ENCODE results near the gene TLL2. TPM values are rescaled to one million over a fixed set of nuclear protein-coding genes. Genes with fewer than 3 reads are reported as not detected.
A peak's percentile ranks its signal among the peaks of the same experiment; 100 is the strongest.

TLL2 gene
- total RNA-seq, 2 experiments from 2014 or later: 0.05 TPM; not detected in 1

- Mint-ChIP-seq H3K4me1 (ENCODE audit: low read depth) (no peaks in the 10 kb centered on the region), H3K4me3 (no peak overlapping the region), H3K36me3 (no peaks in the 10 kb centered on the region), H3K27ac (no peak overlapping the region), H3K27me3 (peaks cover 19% of the 10 kb centered on the region), H3K9me3 (no peaks in the 10 kb centered on the region)
- intact Hi-C loops (cut with micrococcal nuclease): no loop called here
- DNase-seq: no peak
- ChIA-PET CTCF (interaction anchor here (0.6 to 0.7 kb wide), 2 partner anchors 14 to 18 kb away, joined by 3 to 4 read pairs; no protein-coding TSS in a partner anchor), POLR2A (no interaction called here)
These were observed 161.1 kb downstream of the TLL2 start for GRCh38 chr10:96352582-96352981.

GRCh38 chr10:96352027-96352426, 161.7 kb downstream of the TLL2 start:
- DNase-seq: no peak
- POLR2A ChIA-PET: no interaction called here
- CTCF ChIA-PET: interaction anchor here (0.6 to 0.7 kb wide), 2 partner anchors 14 to 19 kb away, joined by 3 to 4 read pairs; no protein-coding TSS in a partner anchor
- intact Hi-C loops (cut with micrococcal nuclease): no loop called here
- Mint-ChIP-seq H3K4me3 (no peak overlapping the region), H3K4me1 (ENCODE audit: low read depth) (no peaks in the 10 kb centered on the region), H3K27ac (no peak overlapping the region), H3K27me3 (peaks cover 21% of the 10 kb centered on the region), H3K9me3 (no peaks in the 10 kb centered on the region), H3K36me3 (no peaks in the 10 kb centered on the region)

DNA sequence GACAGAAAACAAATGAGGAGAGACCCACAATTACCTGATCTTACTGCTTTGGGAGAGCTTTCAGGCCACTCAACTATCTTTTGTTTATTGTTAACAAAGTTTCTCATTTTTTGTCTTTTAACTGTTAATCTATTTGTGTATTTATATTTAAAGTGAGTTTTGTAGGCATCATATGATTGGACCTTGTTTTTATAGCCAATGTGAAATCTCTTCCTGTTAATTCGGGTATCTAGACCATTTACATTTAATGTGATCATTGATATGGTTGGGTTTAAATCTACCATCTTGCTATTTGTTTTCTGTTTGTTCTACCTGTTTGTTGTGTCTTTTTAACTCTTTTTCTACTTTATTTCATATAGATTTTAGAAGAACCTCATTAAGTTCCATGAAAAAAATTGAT, 167.4 kb downstream of the TLL2 start:
- no peak overlapping the region for H3K27ac Mint-ChIP-seq
- ChIA-PET POLR2A (no interaction called here), CTCF (no interaction called here)

GRCh38 chr10:96345222-96345621, 168.5 kb downstream of the TLL2 start:
- ChIA-PET CTCF (no interaction called here), POLR2A (no interaction called here)
- H3K27ac Mint-ChIP-seq: no peak overlapping the region
- peaks cover 7% of the 10 kb centered on the region for H3K4me1 Mint-ChIP-seq (ENCODE audit: low read depth)
- DNase-seq: no peak
- intact Hi-C loops (cut with micrococcal nuclease): no loop called here
- H3K27me3 Mint-ChIP-seq: peaks cover 25% of the 10 kb centered on the region
- peaks cover 8% of the 10 kb centered on the region for H3K9me3 Mint-ChIP-seq
- peaks cover 5% of the 10 kb centered on the region for H3K36me3 Mint-ChIP-seq
- no peak overlapping the region for H3K4me3 Mint-ChIP-seq

More for the DNA sequence above, 167.4 kb downstream of the TLL2 start:
- Mint-ChIP-seq H3K9me3 (peaks cover 8% of the 10 kb centered on the region), H3K4me3 (no peak overlapping the region), H3K27me3 (peaks cover 27% of the 10 kb centered on the region), H3K36me3 (peaks cover 5% of the 10 kb centered on the region), H3K4me1 (ENCODE audit: low read depth) (peaks cover 6% of the 10 kb centered on the region)
- no peak for DNase-seq
- intact Hi-C loops (cut with micrococcal nuclease): no loop called here

GRCh38 chr10:96344178-96344577, 169.5 kb downstream of the TLL2 start:
- Mint-ChIP-seq H3K4me3 (no peak overlapping the region), H3K27ac (no peak overlapping the region), H3K36me3 (peaks cover 5% of the 10 kb centered on the region), H3K27me3 (peaks cover 23% of the 10 kb centered on the region), H3K4me1 (ENCODE audit: low read depth) (peaks cover 7% of the 10 kb centered on the region), H3K9me3 (peaks cover 8% of the 10 kb centered on the region)
- DNase-seq: no peak
- POLR2A ChIA-PET: no interaction called here
- CTCF ChIA-PET: no interaction called here
- intact Hi-C loops (cut with micrococcal nuclease): loop anchor here (5.0 kb wide), 2 partner anchors 212 to 437 kb away; partner anchors contain the start of genes CC2D2B and ZNF518A

- POLR2A ChIA-PET: no interaction called here
- Mint-ChIP-seq H3K36me3 (peaks cover 5% of the 10 kb centered on the region), H3K4me1 (ENCODE audit: low read depth) (peaks cover 7% of the 10 kb centered on the region), H3K27me3 (peaks cover 17% of the 10 kb centered on the region), H3K27ac (no peak overlapping the region), H3K9me3 (peaks cover 8% of the 10 kb centered on the region), H3K4me3 (no peak overlapping the region)
- CTCF ChIA-PET: no interaction called here
- DNase-seq: no peak
- intact Hi-C loops (cut with micrococcal nuclease): loop anchor here (5.0 kb wide), 2 partner anchors 210 to 435 kb away; partner anchors contain the start of genes CC2D2B and ZNF518A
These were observed 171.3 kb downstream of the TLL2 start for GRCh38 chr10:96342402-96342801.

GRCh38 chr10:96341219-96342182, 172.2 kb downstream of the TLL2 start:
- Mint-ChIP-seq H3K27ac (no peak overlapping the region), H3K4me1 (ENCODE audit: low read depth) (peaks cover 7% of the 10 kb centered on the region), H3K27me3 (peaks cover 14% of the 10 kb centered on the region), H3K36me3 (peaks cover 5% of the 10 kb centered on the region), H3K4me3 (no peak overlapping the region), H3K9me3 (peaks cover 8% of the 10 kb centered on the region)
- intact Hi-C loops (cut with micrococcal nuclease): loop anchor here (1.0 to 5.0 kb wide), 5 partner anchors 113 to 434 kb away; partner anchors contain the start of genes CC2D2B and ZNF518A
- peak; percentile 26 for DNase-seq
- CTCF ChIA-PET: interaction anchor here (0.9 to 4.7 kb wide), 10 partner anchors 10 to 325 kb away, joined by 3 to 30 read pairs (median 4); no protein-coding TSS in a partner anchor
- POLR2A ChIA-PET: interaction anchor here (0.6 to 0.7 kb wide), 2 partner anchors 491 to 1750 kb away, joined by 3 to 4 read pairs; no protein-coding TSS in a partner anchor

- CTCF ChIA-PET: interaction anchor here (0.6 to 4.7 kb wide), 14 partner anchors 9 to 324 kb away, joined by 3 to 30 read pairs (median 4); no protein-coding TSS in a partner anchor
- Mint-ChIP-seq H3K36me3 (no peaks in the 10 kb centered on the region), H3K27me3 (peaks cover 11% of the 10 kb centered on the region), H3K27ac (no peak overlapping the region), H3K9me3 (no peaks in the 10 kb centered on the region), H3K4me1 (ENCODE audit: low read depth) (peaks cover 7% of the 10 kb centered on the region), H3K4me3 (no peak overlapping the region)
- POLR2A ChIA-PET: no interaction called here
- peak; percentile 71 for DNase-seq
- intact Hi-C loops (cut with micrococcal nuclease): loop anchor here (1.0 to 5.0 kb wide), 5 partner anchors 111 to 646 kb away; partner anchors contain the start of genes CC2D2B and ZNF518A
These were observed 173.5 kb downstream of the TLL2 start for GRCh38 chr10:96339956-96340904.

DNA sequence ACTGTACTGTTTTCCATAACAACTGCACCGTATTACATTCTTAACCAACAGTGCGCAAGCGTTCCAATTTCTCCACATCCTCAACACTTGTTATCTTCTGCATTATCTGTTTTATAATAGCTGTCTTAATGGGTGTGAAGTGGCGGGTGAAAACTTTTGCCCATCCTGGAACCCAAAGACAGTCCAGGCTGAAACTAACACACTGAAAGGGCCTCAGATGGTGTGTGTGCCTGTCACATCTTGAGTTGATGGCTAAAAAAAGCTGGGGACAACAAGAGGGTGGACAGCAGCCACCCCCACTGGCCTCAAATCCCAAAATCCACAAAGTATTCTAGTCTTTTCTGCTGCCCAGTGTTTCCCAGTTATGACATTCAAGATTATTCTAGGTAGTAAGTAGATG, 174.3 kb downstream of the TLL2 start:
- H3K4me1 Mint-ChIP-seq (ENCODE audit: low read depth): peaks cover 7% of the 10 kb centered on the region
- no peaks in the 10 kb centered on the region for H3K36me3 Mint-ChIP-seq
- intact Hi-C loops (cut with micrococcal nuclease): no loop called here
- no peak overlapping the region for H3K4me3 Mint-ChIP-seq
- no peaks in the 10 kb centered on the region for H3K9me3 Mint-ChIP-seq
- ChIA-PET POLR2A (no interaction called here), CTCF (interaction anchor here (0.6 to 4.7 kb wide), 8 partner anchors 12 to 323 kb away, joined by 3 to 30 read pairs (median 4); no protein-coding TSS in a partner anchor)
- H3K27ac Mint-ChIP-seq: no peak overlapping the region
- H3K27me3 Mint-ChIP-seq: peaks cover 20% of the 10 kb centered on the region
- DNase-seq: no peak

- Mint-ChIP-seq H3K27me3 (peaks cover 20% of the 10 kb centered on the region), H3K4me3 (no peak overlapping the region), H3K36me3 (no peaks in the 10 kb centered on the region), H3K4me1 (ENCODE audit: low read depth) (peaks cover 10% of the 10 kb centered on the region), H3K27ac (no peak overlapping the region), H3K9me3 (no peaks in the 10 kb centered on the region)
- no peak for DNase-seq
- intact Hi-C loops (cut with micrococcal nuclease): no loop called here
- CTCF ChIA-PET: interaction anchor here (0.6 to 4.7 kb wide), 7 partner anchors 11 to 322 kb away, joined by 3 to 30 read pairs (median 5); no protein-coding TSS in a partner anchor
- POLR2A ChIA-PET: no interaction called here
These were observed 175.3 kb downstream of the TLL2 start for GRCh38 chr10:96338279-96338925.

DNA sequence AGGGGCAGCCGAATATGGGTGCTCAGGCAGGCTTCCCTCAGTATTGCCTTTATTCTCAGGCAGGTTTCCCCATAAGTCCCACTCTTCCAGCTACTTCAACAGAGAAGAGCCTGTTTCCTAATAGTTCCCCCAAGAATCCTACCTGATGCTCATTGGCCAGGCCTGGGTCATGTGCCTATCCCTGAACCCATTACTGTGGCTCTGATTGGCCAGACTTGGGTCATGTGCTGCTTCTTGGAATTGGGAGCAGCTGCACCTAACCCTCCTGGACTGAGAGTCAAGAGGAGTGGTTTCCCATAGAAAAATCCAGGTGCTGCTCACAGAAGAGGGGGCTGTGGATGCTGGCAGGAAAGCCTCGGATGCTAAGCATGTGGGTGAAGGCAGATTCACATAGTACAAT, 176.6 kb downstream of the TLL2 start:
- no peak for DNase-seq
- intact Hi-C loops (cut with micrococcal nuclease): no loop called here
- H3K4me1 Mint-ChIP-seq (ENCODE audit: low read depth): peaks cover 18% of the 10 kb centered on the region
- no peak overlapping the region for H3K27ac Mint-ChIP-seq
- ChIA-PET CTCF (interaction anchor here (0.6 to 4.7 kb wide), 5 partner anchors 13 to 321 kb away, joined by 3 to 30 read pairs (median 4); no protein-coding TSS in a partner anchor), POLR2A (no interaction called here)
- peaks cover 22% of the 10 kb centered on the region for H3K27me3 Mint-ChIP-seq
- no peaks in the 10 kb centered on the region for H3K36me3 Mint-ChIP-seq
- no peak overlapping the region for H3K4me3 Mint-ChIP-seq
- H3K9me3 Mint-ChIP-seq: no peaks in the 10 kb centered on the region

All from activated CD4-positive, alpha-beta memory T cell treated with anti-CD3 and anti-CD28 coated beads for 36 hours (primary cell).